GM21360 (cell line): ENCODE data around the gene HCRTR2.

Experiments
- ATAC-seq: cut with Tn5 transposase; IDR thresholded peaks from one replicate; pipeline ENCODE4 v1.9.1; 2021; ENCODE audit warnings: mild to moderate bottlenecking, moderate library complexity; ENCODE audit not compliant: unreplicated experiment

HCRTR2 gene

DNA sequence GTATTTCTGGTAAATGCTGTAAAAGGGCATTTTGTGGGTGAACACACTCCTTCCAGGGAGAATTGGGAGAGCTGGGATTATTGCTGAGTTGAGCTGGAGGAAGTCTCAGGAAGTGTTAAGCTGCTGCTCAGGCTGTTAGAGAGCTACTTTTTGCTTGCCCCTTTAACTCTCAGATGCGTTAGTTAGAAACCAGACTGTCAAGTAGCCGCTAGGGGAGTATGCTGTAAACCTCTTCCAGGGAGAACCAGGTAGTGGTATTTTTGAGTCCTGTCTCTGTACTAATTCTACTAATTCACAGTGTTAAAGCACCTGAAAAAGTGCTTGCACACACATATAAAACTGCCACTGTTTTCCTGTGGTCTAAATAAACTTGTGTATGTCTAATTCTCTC, 146.4 kb downstream of the HCRTR2 start:
- no peak for ATAC-seq

DNA sequence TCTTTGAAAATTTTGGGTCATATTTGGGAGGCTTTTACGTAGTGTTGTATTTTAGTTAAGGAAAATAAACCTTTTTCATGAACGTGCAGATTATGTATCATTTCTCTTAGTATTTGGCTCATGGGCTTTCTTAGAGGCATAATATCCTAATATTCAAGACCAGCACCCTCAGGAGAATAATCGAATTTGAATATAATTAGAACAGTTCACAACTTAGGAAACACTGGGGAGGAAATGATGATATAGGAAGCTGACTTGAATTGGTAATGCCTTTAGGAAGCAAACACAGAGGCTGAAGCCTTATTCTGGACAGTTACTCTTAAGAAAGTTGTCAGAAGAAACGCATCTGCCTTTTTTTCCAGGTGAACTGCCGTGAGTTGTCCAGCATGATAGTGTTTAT, 152.9 kb downstream of the HCRTR2 start, which contains the start of gene GFRAL:
TSS of gene GFRAL (plus strand) at position 301 of the 400 bp plus-strand sequence. CDS start at position 387, 86 bp downstream.
- no peak for ATAC-seq
